ENCODE data around the gene SIK2. TPM values are rescaled to one million over a fixed set of nuclear protein-coding genes. Genes with fewer than 3 reads are reported as not detected.

The SIK2 gene
- total and polyA plus RNA-seq, 2 donors (not counting 3 experiments of a cell fraction or from before 2014, with no cell fraction given) = 14.6 to 17.1 TPM

DNA sequence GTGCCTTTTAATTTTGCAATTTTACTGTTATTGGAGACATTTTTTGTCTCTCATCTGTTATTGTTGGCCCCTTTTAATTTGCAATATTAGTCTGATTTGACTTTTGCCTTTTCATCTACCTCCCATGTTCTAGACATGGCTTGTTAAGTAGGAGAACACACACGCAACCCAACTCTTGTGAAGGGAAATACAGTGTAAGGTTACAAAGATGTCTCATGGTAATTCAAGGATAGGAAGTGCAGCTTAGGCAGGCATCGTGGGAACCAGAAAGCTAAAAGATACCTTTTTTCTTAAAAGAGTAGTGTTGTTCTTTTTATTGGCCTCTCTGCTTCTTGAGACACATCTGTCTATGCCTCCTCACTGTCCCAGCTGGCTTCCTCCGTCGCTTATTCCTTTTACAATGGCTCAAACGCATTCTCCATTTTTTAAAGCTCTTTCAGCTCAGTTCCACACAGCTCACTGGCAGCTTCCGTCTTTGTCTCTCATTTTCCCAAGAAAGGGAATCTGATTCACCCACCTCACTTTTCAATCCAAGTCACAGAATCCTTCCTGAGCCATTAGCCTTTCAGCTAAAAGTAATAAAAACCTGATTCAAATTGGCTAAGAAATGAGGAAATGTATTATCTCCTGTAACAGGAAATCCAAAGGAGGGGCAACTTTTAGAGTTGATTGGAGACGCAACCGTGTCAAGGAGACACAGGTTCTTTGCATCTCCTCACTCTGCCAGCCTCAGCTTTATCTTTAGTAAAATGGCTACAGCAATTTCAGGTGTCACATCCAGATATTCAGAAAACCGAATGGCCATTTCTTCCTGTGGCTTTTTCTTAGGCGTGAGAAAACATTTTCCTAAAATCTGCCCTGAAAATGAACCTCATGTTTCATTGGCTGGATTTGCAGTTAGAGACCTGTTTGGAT, 57.2 kb downstream of the SIK2 start:
- Histone ChIP-seq H2AFZ (ENCODE audit: low read depth, low read length) (no peak overlapping the region), H3K9ac (replicated peaks; ENCODE audit: extremely low read depth, insufficient read depth, low read length) (no peak overlapping the region), H3K9me3 (replicated peaks; ENCODE audit: control insufficient read depth, insufficient read depth, low read length) (no peaks in the 10 kb centered on the region), H3K4me1 (ENCODE audit: control insufficient read depth, extremely low read depth, insufficient read depth, low read length) (peaks cover 9% of the 10 kb centered on the region), H3K36me3 (ENCODE audit: control insufficient read depth in 2 of 2, extremely low read depth in 1 of 2, insufficient read depth in 2 of 2, low read length in 2 of 2) (no peaks in the 10 kb centered on the region), H4K20me1 (replicated peaks; ENCODE audit: control insufficient read depth, extremely low read depth, insufficient read depth, low read length) (no peaks in the 10 kb centered on the region), H3K27me3 (ENCODE audit: control insufficient read depth in 2 of 2, insufficient read depth in 2 of 2, low read length in 2 of 2) (no peaks in the 10 kb centered on the region), H3K4me2 (ENCODE audit: insufficient read depth, low read length) (no peak overlapping the region), H3K9me1 (replicated peaks; ENCODE audit: control insufficient read depth, extremely low read depth, insufficient read depth, low read length) (no peaks in the 10 kb centered on the region), H3K79me2 (ENCODE audit: control insufficient read depth, insufficient read depth, low read length) (no peaks in the 10 kb centered on the region), H3K27ac (ENCODE audit: insufficient read depth, low read depth, low read length) (no peak overlapping the region), H3K4me3 (replicated peaks in 1 of 3; ENCODE audit: insufficient read depth in 1 of 3, low read depth in 1 of 3, low read length in 3 of 3) (no peak overlapping the region)
- dilution Hi-C loops (cut with MboI; ENCODE audit: extremely low pct_ligation_motif_present, low sequenced_read_pairs) (no loop called here), intact Hi-C loops (cut with micrococcal nuclease) (no loop called here)
- ChIA-PET CTCF (interaction anchor here (0.6 to 2.7 kb wide), 6 partner anchors 10 to 118 kb away, joined by 3 to 8 read pairs (median 4); no protein-coding TSS in a partner anchor), POLR2A (no interaction called here)
- BruUV-seq (replicated peaks) = no TSS peak
- DNase-seq (ENCODE audit: low read depth, low spot score) (no peak), FAIRE-seq (no peak)
- no peak for TF ChIP-seq MYC (IDR thresholded peaks at IDR 0.05; ENCODE audit: low read depth, low read length)
- no peak for TF ChIP-seq CTCF (IDR thresholded peaks at IDR 0.05; ENCODE audit: extremely low read depth in 1 of 2, insufficient read depth in 1 of 2, low read depth in 1 of 2, low read length in 2 of 2)
- TF ChIP-seq, protein P1, sequence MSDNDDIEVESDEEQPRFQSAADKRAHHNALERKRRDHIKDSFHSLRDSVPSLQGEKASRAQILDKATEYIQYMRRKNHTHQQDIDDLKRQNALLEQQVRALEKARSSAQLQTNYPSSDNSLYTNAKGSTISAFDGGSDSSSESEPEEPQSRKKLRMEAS (IDR thresholded peaks at IDR 0.05; ENCODE audit: insufficient read depth, insufficient read length) = no peak
- no peak for TF ChIP-seq GATA2 (IDR thresholded peaks at IDR 0.05; ENCODE audit: insufficient read depth, insufficient read length, low read depth, low read length)
- no peak for TF ChIP-seq JUN (IDR thresholded peaks at IDR 0.05; ENCODE audit: borderline replicate concordance, insufficient read depth, insufficient read length, low read depth)
- TF ChIP-seq POLR2AphosphoS5 (IDR thresholded peaks at IDR 0.05; ENCODE audit: insufficient read depth, low read depth, low read length) = no peak
- no peak for TF ChIP-seq EZH2 (IDR thresholded peaks at IDR 0.05; ENCODE audit: borderline replicate concordance, low read depth, low read length, severe bottlenecking)
- TF ChIP-seq FOS (IDR thresholded peaks at IDR 0.05; ENCODE audit: borderline replicate concordance, insufficient read depth, low read length) = no peak
- no peak for TF ChIP-seq POLR2A (IDR thresholded peaks at IDR 0.05; ENCODE audit: low read depth, low read length)
